Osteoblast (primary cell): ENCODE data around the gene AGAP5. TPM values are rescaled to one million over a fixed set of nuclear protein-coding genes. Genes with fewer than 3 reads are reported as not detected.
A peak's percentile ranks its signal among the peaks of the same experiment; 100 is the strongest.
"Not testable (repeated sequence)": the region's sequence is repeated elsewhere in the genome, so short reads cannot be mapped to it uniquely, and the experiment has no call there.

Experiments
- DNase-seq: peaks from one replicate; pipeline ENCODE4 v3.0.0; 2011; ENCODE audit warnings: low spot score, mixed read lengths; ENCODE audit not compliant: insufficient read length; ENCODE audit errors: missing footprints
- H2AFZ ChIP-seq: 2 replicates; pipeline ENCODE4 v1.6.0; 2011; ENCODE audit warnings: mild to moderate bottlenecking, low read length
- H3K27ac ChIP-seq: 2 replicates; pipeline ENCODE4 v1.5.1; 2011; ENCODE audit warnings: mild to moderate bottlenecking, low read depth, low read length, moderate library complexity
- H3K27me3 ChIP-seq: 2 replicates; pipeline ENCODE4 v1.6.0; 2012; ENCODE audit warnings: mild to moderate bottlenecking, control low read depth, inconsistent platforms, low read length, moderate library complexity; ENCODE audit not compliant: insufficient read depth
- H3K36me3 ChIP-seq: 2 replicates; pipeline ENCODE4 v1.5.1; 2011; ENCODE audit warnings: mild to moderate bottlenecking, low read length, control low read depth, moderate library complexity; ENCODE audit not compliant: insufficient read depth
- H3K4me1 ChIP-seq: 2 replicates; pipeline ENCODE4 v1.5.1; 2011; ENCODE audit warnings: mild to moderate bottlenecking, low read length, control low read depth, moderate library complexity; ENCODE audit not compliant: insufficient read depth
- H3K4me2 ChIP-seq: 2 replicates; pipeline ENCODE4 v1.6.0; 2011; ENCODE audit warnings: mild to moderate bottlenecking, low read length; ENCODE audit not compliant: insufficient read depth
- H3K4me3 ChIP-seq: fragments of 200-600 bp; sonication (generic); 3 replicates; pipeline ENCODE4 v1.5.1; 2012; ENCODE audit warnings: mild to moderate bottlenecking, low read length, inconsistent platforms; ENCODE audit not compliant: insufficient read depth
- H3K79me2 ChIP-seq: 2 replicates; pipeline ENCODE4 v1.6.0; 2012; ENCODE audit warnings: mild to moderate bottlenecking, low read length, control low read depth, inconsistent platforms; ENCODE audit not compliant: insufficient read depth
- H3K9me3 ChIP-seq: 2 replicates; pipeline ENCODE4 v1.5.1; 2011; ENCODE audit warnings: low read depth, low read length, control low read depth
- H4K20me1 ChIP-seq: 2 replicates; pipeline ENCODE4 v1.6.0; 2012; ENCODE audit warnings: mild to moderate bottlenecking, low read length, control low read depth; ENCODE audit not compliant: insufficient read depth
- CTCF ChIP-seq: IDR thresholded peaks from 2 replicates; pipeline ENCODE4 v1.5.1; 2011; ENCODE audit warnings: mild to moderate bottlenecking, low read depth, low read length, moderate library complexity; ENCODE audit errors: extremely low read depth
- total RNA-seq: library from RNA; depleted of rRNA; stranded (reverse); fragments of >200 nt; gene quantifications from 2 replicates; pipeline ENCODE4 v1.2.3, GENCODE V29; 2012

AGAP5 gene
- total RNA-seq, 1 donor, result 4.0 TPM

- Histone ChIP-seq H3K27me3 (no peaks in the 10 kb centered on the region), H4K20me1 (peaks cover 3% of the 10 kb centered on the region), H2AFZ (peak overlapping the region; percentile 98), H3K4me3 (peak overlapping the region; percentile 98), H3K36me3 (peaks cover 29% of the 10 kb centered on the region), H3K27ac (peak overlapping the region; percentile 93), H3K9me3 (no peaks in the 10 kb centered on the region), H3K4me1 (peaks cover 6% of the 10 kb centered on the region), H3K4me2 (peak overlapping the region; percentile 83), H3K79me2 (peaks cover 43% of the 10 kb centered on the region)
- DNase-seq, result peak; percentile 94
- TF ChIP-seq CTCF, result no peak
These were observed 32.4 kb upstream of the AGAP5 start for GRCh38 chr10:73730153-73730906.

- H3K9me3 ChIP-seq, H3K4me1 ChIP-seq, DNase-seq, H4K20me1 ChIP-seq, H3K27me3 ChIP-seq: not testable (repeated sequence)
- Histone ChIP-seq H3K4me2 (peak overlapping the region; percentile 83), H2AFZ (peak overlapping the region; percentile 98), H3K79me2 (peaks cover 39% of the 10 kb centered on the region), H3K36me3 (peaks cover 32% of the 10 kb centered on the region), H3K4me3 (peak overlapping the region; percentile 98), H3K27ac (peak overlapping the region; percentile 93)
These were observed 31.9 kb upstream of the AGAP5 start for GRCh38 chr10:73729781-73730152.

GRCh38 chr10:73723516-73723915 lies 25.6 kb upstream of the AGAP5 start:
- Histone ChIP-seq H3K27ac (no peak overlapping the region), H3K4me1 (no peaks in the 10 kb centered on the region), H3K79me2 (peaks cover 2% of the 10 kb centered on the region), H2AFZ (no peak overlapping the region), H4K20me1 (no peaks in the 10 kb centered on the region), H3K4me3 (no peak overlapping the region), H3K4me2 (no peak overlapping the region), H3K9me3 (no peaks in the 10 kb centered on the region), H3K27me3 (no peaks in the 10 kb centered on the region), H3K36me3 (peaks cover 67% of the 10 kb centered on the region)
- DNase-seq, result no peak
- no peak for TF ChIP-seq CTCF

- not testable (repeated sequence) for H2AFZ ChIP-seq, H4K20me1 ChIP-seq, H3K4me1 ChIP-seq, H3K27me3 ChIP-seq, H3K4me3 ChIP-seq, H3K27ac ChIP-seq, H3K9me3 ChIP-seq, DNase-seq, H3K79me2 ChIP-seq, H3K4me2 ChIP-seq
- peaks cover 72% of the 10 kb centered on the region for H3K36me3 ChIP-seq
These were observed 22.7 kb upstream of the AGAP5 start for GRCh38 chr10:73720561-73720960.

GRCh38 chr10:73717556-73717955 lies 19.6 kb upstream of the AGAP5 start:
- Histone ChIP-seq H3K4me1 (no peaks in the 10 kb centered on the region), H3K36me3 (peaks cover 56% of the 10 kb centered on the region), H3K27me3 (no peaks in the 10 kb centered on the region), H2AFZ (no peak overlapping the region), H3K27ac (no peak overlapping the region), H3K79me2 (no peaks in the 10 kb centered on the region), H3K4me3 (no peak overlapping the region), H4K20me1 (no peaks in the 10 kb centered on the region), H3K9me3 (no peaks in the 10 kb centered on the region), H3K4me2 (no peak overlapping the region)
- TF ChIP-seq CTCF, result no peak
- no peak for DNase-seq
